GM12873 (cell line): Measurements from ENCODE around the gene CDS2.

Source experiments
- TF ChIP-seq, protein P1 (sequence below): IDR thresholded peaks from 2 replicates; pipeline ENCODE4 v1.5.1; 2012; ENCODE audit warnings: low read depth, mild to moderate bottlenecking, moderate library complexity, low read length, control low read depth; ENCODE audit not compliant: insufficient read depth; ENCODE audit errors: missing control alignments

The CDS2 gene

DNA sequence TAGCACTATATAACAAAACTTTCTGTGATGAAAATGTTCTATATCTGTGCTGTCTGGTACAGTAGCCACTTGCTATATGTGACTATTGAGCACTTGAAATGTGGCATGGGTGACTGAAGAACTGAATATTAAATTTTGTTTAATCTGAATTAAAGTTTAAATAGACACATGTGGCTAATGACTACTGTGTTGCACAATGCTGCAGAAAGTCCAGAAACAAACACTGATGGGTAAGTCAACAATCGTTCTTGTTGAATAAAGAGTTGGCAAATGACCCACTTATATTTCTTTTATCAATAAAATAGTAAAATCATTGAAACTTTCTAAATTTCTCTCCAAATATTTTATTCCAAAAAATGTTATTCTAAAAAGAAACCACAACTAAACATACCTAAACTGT lies 108.2 kb downstream of the CDS2 start:
- TF ChIP-seq, protein P1, sequence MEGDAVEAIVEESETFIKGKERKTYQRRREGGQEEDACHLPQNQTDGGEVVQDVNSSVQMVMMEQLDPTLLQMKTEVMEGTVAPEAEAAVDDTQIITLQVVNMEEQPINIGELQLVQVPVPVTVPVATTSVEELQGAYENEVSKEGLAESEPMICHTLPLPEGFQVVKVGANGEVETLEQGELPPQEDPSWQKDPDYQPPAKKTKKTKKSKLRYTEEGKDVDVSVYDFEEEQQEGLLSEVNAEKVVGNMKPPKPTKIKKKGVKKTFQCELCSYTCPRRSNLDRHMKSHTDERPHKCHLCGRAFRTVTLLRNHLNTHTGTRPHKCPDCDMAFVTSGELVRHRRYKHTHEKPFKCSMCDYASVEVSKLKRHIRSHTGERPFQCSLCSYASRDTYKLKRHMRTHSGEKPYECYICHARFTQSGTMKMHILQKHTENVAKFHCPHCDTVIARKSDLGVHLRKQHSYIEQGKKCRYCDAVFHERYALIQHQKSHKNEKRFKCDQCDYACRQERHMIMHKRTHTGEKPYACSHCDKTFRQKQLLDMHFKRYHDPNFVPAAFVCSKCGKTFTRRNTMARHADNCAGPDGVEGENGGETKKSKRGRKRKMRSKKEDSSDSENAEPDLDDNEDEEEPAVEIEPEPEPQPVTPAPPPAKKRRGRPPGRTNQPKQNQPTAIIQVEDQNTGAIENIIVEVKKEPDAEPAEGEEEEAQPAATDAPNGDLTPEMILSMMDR: no peak
